Upper lobe of left lung (tissue), 4 donors: ENCODE measurements around the gene PTPN21.

Source experiments
- CTCF ChIP-seq, 6 experiments: fragments of 450-650 bp in 4 of 6; fragments of 200-600 bp in 2 of 6; sonication (generic) in 2 of 6; IDR thresholded peaks; one replicate each; pipeline ENCODE4 v1.5.1; 2016 to 2019; ENCODE audit warnings: antibody characterized with exemption in 6 of 6
- EP300 ChIP-seq, 4 donors: sonication (generic); formaldehyde crosslinking; IDR thresholded peaks; one replicate each; pipeline ENCODE4 v1.5.1; 2017; ENCODE audit warnings: antibody characterized with exemption in 4 of 4, control low read depth in 2 of 4
- POLR2A ChIP-seq, 4 donors: fragments of 450-650 bp; IDR thresholded peaks; one replicate each; pipeline ENCODE4 v1.5.1; 2016 to 2017; ENCODE audit warnings: antibody characterized with exemption in 4 of 4, mild to moderate bottlenecking in 2 of 4
- POLR2AphosphoS5 ChIP-seq, 2 donors: sonication (generic); formaldehyde crosslinking; IDR thresholded peaks; one replicate each; pipeline ENCODE4 v1.5.1; 2017; ENCODE audit warnings: antibody characterized with exemption in 2 of 2

- no peak for TF ChIP-seq CTCF (IDR thresholded peaks at IDR 0.05)
- TF ChIP-seq POLR2A (IDR thresholded peaks at IDR 0.05), result no peak
- no peak for TF ChIP-seq POLR2AphosphoS5 (IDR thresholded peaks at IDR 0.05)
- no peak for TF ChIP-seq EP300 (IDR thresholded peaks at IDR 0.05)
Observed at GRCh38 chr14:88545256-88545655, 9.6 kb downstream of the PTPN21 start.
